OCI-LY1 (cell line): ENCODE results near the gene TCERG1L.

Experiments used
- H2AFZ ChIP-seq: fragments of 200-600 bp; sonication (generic), shearing (Covaris generic); 2 replicates; pipeline ENCODE4 v1.6.0; 2014; ENCODE audit warnings: antibody characterized with exemption, mild to moderate bottlenecking, low read length
- H3F3A ChIP-seq: fragments of 200-600 bp; sonication (generic), shearing (Covaris generic); 2 replicates; pipeline ENCODE4 v1.6.0; 2014; ENCODE audit warnings: mild to moderate bottlenecking, antibody characterized with exemption, low read length, moderate library complexity; ENCODE audit not compliant: insufficient read depth
- H3K27ac ChIP-seq: fragments of 200-600 bp; sonication (generic); 2 replicates; pipeline ENCODE4 v1.5.1; 2014; ENCODE audit warnings: low read length, mixed run types, mild to moderate bottlenecking, low read depth; ENCODE audit not compliant: poor library complexity, severe bottlenecking
- H3K27me3 ChIP-seq: fragments of 200-600 bp; sonication (generic); 2 replicates; pipeline ENCODE4 v1.6.0; 2014; ENCODE audit warnings: antibody characterized with exemption, mild to moderate bottlenecking, low read length, moderate library complexity; ENCODE audit not compliant: insufficient read depth
- H3K36me3 ChIP-seq: fragments of 200-600 bp; sonication (generic); 2 replicates; pipeline ENCODE4 v1.6.1; 2014; ENCODE audit warnings: mild to moderate bottlenecking, antibody characterized with exemption, low read length, moderate library complexity, mixed read lengths; ENCODE audit not compliant: insufficient read depth
- H3K4me1 ChIP-seq: fragments of 200-600 bp; sonication (generic); 2 replicates; pipeline ENCODE4 v1.5.1; 2014; ENCODE audit warnings: mild to moderate bottlenecking, low read length, moderate library complexity; ENCODE audit not compliant: insufficient read depth, severe bottlenecking
- H3K4me2 ChIP-seq: fragments of 200-600 bp; sonication (generic), shearing (Covaris generic); 2 replicates; pipeline ENCODE4 v1.6.1; 2014; ENCODE audit warnings: low read length
- H3K4me3 ChIP-seq: fragments of 200-600 bp; sonication (generic); 2 replicates; pipeline ENCODE4 v1.5.1; 2014; ENCODE audit warnings: low read length, low read depth, mild to moderate bottlenecking, mixed read lengths; ENCODE audit not compliant: poor library complexity, severe bottlenecking
- H3K79me2 ChIP-seq: fragments of 200-600 bp; shearing (Covaris generic); 2 replicates; pipeline ENCODE4 v1.6.1; 2016; ENCODE audit warnings: mixed run types, low read length, mixed read lengths; ENCODE audit not compliant: insufficient read depth
- H3K9ac ChIP-seq: fragments of 200-600 bp; sonication (generic), shearing (Covaris generic); 2 replicates; pipeline ENCODE4 v1.6.1; 2014; ENCODE audit warnings: mild to moderate bottlenecking, low read length, mixed read lengths
- H3K9me2 ChIP-seq: fragments of 200-600 bp; sonication (generic), shearing (Covaris generic); 2 replicates; pipeline ENCODE4 v1.6.1; 2014; ENCODE audit warnings: low read depth, mild to moderate bottlenecking, low read length, mixed read lengths
- H3K9me3 ChIP-seq: fragments of 200-600 bp; shearing (Covaris generic); 2 replicates; pipeline ENCODE4 v1.6.1; 2014; ENCODE audit warnings: low read length, mixed read lengths
- H4K20me1 ChIP-seq: fragments of 200-600 bp; sonication (generic), shearing (Covaris generic); 2 replicates; pipeline ENCODE4 v1.6.0; 2016; ENCODE audit warnings: mild to moderate bottlenecking, low read length; ENCODE audit not compliant: insufficient read depth
- EZH2 ChIP-seq: fragments of 200-600 bp; sonication (generic), shearing (Covaris generic); IDR thresholded peaks from 2 replicates; pipeline ENCODE4 v1.8.0; 2017; ENCODE audit warnings: borderline replicate concordance, mixed run types, mild to moderate bottlenecking, antibody characterized with exemption, low read length, moderate library complexity, mixed read lengths
- TF ChIP-seq, protein P1 (sequence below): fragments of 200-600 bp; sonication (generic), shearing (Covaris generic); IDR thresholded peaks from 2 replicates; pipeline ENCODE4 v1.5.1; 2017; ENCODE audit warnings: mild to moderate bottlenecking, antibody characterized with exemption, low read length, moderate library complexity, mixed read lengths

TCERG1L gene

DNA sequence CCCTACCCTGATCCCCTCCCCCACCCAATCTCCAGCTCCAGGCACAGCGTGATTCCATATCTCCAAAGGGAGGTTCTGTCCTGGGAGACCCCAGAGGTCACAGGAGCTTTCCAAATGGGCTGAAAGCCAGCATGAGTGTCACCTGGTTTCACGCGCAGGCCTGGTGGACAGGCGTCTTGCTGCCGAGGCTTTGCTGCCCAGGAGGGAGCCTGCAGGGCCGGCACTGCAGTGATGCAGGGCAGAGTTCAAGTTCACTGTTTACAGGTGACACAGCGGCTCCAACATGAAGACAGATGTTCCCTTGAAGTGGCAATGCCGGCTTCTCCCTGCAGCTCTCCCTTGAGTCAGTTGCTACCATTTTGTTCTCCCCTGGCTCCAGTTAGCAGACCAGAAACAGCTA is 104.3 kb downstream of the TCERG1L start:
- H3K79me2 ChIP-seq, result no peaks in the 10 kb centered on the region
- TF ChIP-seq EZH2, result no peak
- TF ChIP-seq, protein P1, sequence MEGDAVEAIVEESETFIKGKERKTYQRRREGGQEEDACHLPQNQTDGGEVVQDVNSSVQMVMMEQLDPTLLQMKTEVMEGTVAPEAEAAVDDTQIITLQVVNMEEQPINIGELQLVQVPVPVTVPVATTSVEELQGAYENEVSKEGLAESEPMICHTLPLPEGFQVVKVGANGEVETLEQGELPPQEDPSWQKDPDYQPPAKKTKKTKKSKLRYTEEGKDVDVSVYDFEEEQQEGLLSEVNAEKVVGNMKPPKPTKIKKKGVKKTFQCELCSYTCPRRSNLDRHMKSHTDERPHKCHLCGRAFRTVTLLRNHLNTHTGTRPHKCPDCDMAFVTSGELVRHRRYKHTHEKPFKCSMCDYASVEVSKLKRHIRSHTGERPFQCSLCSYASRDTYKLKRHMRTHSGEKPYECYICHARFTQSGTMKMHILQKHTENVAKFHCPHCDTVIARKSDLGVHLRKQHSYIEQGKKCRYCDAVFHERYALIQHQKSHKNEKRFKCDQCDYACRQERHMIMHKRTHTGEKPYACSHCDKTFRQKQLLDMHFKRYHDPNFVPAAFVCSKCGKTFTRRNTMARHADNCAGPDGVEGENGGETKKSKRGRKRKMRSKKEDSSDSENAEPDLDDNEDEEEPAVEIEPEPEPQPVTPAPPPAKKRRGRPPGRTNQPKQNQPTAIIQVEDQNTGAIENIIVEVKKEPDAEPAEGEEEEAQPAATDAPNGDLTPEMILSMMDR, result no peak
- no peak overlapping the region for H3K4me3 ChIP-seq
- no peak overlapping the region for H3K9ac ChIP-seq
- no peaks in the 10 kb centered on the region for H3F3A ChIP-seq
- H3K9me3 ChIP-seq, result no peaks in the 10 kb centered on the region
- no peaks in the 10 kb centered on the region for H3K4me1 ChIP-seq
- no peaks in the 10 kb centered on the region for H3K9me2 ChIP-seq
- H3K36me3 ChIP-seq, result no peaks in the 10 kb centered on the region
- no peaks in the 10 kb centered on the region for H3K27me3 ChIP-seq
- no peak overlapping the region for H3K27ac ChIP-seq
- no peak overlapping the region for H2AFZ ChIP-seq
- H4K20me1 ChIP-seq, result no peaks in the 10 kb centered on the region
- no peak overlapping the region for H3K4me2 ChIP-seq

DNA sequence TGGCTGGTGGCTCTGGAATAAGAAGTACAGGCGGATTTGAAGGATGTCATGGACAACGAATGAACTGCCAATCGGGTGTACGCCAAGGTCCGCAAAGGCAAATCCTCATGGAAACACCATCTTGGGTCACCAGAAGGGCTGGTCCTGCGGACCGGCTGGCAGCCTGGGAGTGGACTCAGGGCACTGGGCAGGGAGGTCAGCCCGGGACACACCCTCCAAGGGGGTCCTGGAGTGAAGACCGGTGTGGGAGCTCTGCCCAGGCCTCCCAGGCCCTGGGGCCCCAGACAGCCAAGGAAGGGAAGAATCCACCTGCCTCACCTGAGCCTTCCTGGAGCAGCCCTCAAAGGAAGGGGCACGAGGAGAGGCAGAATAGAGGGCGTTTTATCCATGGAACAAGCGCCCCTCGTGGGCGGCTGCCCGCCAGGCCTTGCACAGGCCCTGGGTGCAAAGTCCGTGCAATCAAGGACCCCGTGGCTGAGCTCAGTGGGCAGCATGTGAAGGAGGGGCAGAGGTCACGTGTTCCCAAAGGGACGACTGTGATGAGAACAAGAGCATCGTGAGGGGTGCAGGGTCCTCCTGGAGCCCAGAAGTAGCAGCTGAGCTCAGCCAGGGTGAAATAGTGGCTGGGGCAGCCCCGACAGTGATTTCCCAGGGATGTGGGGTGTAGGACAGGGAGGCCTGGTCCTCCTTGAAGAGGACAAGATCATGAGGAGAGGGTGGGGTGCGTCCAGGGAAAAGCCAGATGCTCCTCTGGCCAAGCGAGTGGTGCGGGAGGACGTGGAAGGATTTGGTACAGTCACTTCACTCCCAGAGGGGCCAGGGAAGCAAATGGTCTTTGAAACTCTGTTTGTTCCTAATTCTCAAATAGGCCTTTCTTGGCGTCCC is 105.2 kb downstream of the TCERG1L start:
- Histone ChIP-seq H3K9ac (no peak overlapping the region), H3K79me2 (no peaks in the 10 kb centered on the region), H3K4me1 (no peaks in the 10 kb centered on the region), H3K27ac (no peak overlapping the region), H4K20me1 (no peaks in the 10 kb centered on the region), H3F3A (no peaks in the 10 kb centered on the region), H3K4me3 (no peak overlapping the region), H3K9me3 (no peaks in the 10 kb centered on the region), H3K4me2 (no peak overlapping the region), H3K27me3 (no peaks in the 10 kb centered on the region), H2AFZ (no peak overlapping the region), H3K9me2 (no peaks in the 10 kb centered on the region), H3K36me3 (no peaks in the 10 kb centered on the region)
- TF ChIP-seq EZH2, result no peak
- TF ChIP-seq, protein P1, result no peak

DNA sequence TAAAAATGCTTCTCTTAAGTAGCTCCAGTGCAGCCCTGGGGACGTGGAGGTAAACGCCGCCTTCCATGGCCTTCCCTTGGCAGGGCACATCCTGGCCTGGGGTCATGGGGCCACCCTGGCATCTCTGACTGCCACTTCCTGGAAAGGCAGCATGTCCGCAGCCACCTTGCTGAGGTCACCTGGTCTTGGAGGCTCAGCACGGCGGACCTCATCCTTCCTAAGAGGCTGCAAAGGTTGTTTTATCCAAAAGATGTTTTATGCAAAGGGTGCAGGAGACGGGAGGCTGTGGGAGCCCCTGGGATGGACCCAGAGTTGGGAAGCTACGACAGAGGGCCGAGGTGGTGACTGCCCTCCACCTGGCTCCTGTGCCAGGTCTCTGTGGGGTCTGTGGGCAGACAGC is 106.0 kb downstream of the TCERG1L start:
- Histone ChIP-seq H3K9me3 (no peaks in the 10 kb centered on the region), H3K36me3 (no peaks in the 10 kb centered on the region), H3K9ac (no peak overlapping the region), H2AFZ (no peak overlapping the region), H4K20me1 (no peaks in the 10 kb centered on the region), H3K79me2 (no peaks in the 10 kb centered on the region), H3F3A (no peaks in the 10 kb centered on the region), H3K4me1 (no peaks in the 10 kb centered on the region), H3K27ac (no peak overlapping the region), H3K4me3 (no peak overlapping the region), H3K27me3 (no peaks in the 10 kb centered on the region), H3K4me2 (no peak overlapping the region), H3K9me2 (no peaks in the 10 kb centered on the region)
- no peak for TF ChIP-seq EZH2
- TF ChIP-seq, protein P1, result no peak
